Bronchial epithelial cell (primary cell): ENCODE results near the gene EFHD2. TPM values are rescaled to one million over a fixed set of nuclear protein-coding genes. Genes with fewer than 3 reads are reported as not detected.
"Not testable (repeated sequence)": the region's sequence is repeated elsewhere in the genome, so short reads cannot be mapped to it uniquely, and the experiment has no call there.

Experiments used
- DNase-seq: peaks from one replicate; pipeline ENCODE4 v3.0.0-alpha.2; 2010; ENCODE audit warnings: low read depth
- FAIRE-seq: peaks from 2 replicates; lab custom pipeline; 2011; peaks lifted over from hg19 to GRCh38; lab: Jason Lieb, UNC
- H3K27me3 ChIP-seq: 2 replicates; pipeline ENCODE4 v1.5.1; 2011; ENCODE audit warnings: low read length; ENCODE audit not compliant: control insufficient read depth, insufficient read depth
- H3K36me3 ChIP-seq: 2 replicates; pipeline ENCODE4 v1.5.1; 2011; ENCODE audit warnings: low read length; ENCODE audit not compliant: control insufficient read depth, insufficient read depth
- H3K4me3 ChIP-seq: 2 replicates; pipeline ENCODE4 v1.5.1; 2011; ENCODE audit warnings: mild to moderate bottlenecking, low read depth, low read length, control low read depth
- CTCF ChIP-seq: IDR thresholded peaks from 2 replicates; pipeline ENCODE4 v1.5.1; 2011; ENCODE audit warnings: mild to moderate bottlenecking, moderate library complexity, low read length, control low read depth, inconsistent platforms; ENCODE audit not compliant: insufficient read depth, severe bottlenecking
- total RNA-seq: library from RNA; depleted of rRNA; stranded (reverse); fragments of >200 nt; gene quantifications from 2 replicates; pipeline ENCODE4 v1.2.1, GENCODE V29; 2014

The EFHD2 gene
- total RNA-seq, 1 donor from 2014 or later: 42.6 TPM

- Histone ChIP-seq H3K4me3 (no peak overlapping the region), H3K36me3 (no peaks in the 10 kb centered on the region), H3K27me3 (no peaks in the 10 kb centered on the region)
- DNase-seq (no peak), FAIRE-seq (no peak)
- TF ChIP-seq CTCF: no peak
These were observed 58.5 kb downstream of the EFHD2 start for GRCh38 chr1:15468145-15468544.

GRCh38 chr1:15469361-15469760 is 59.7 kb downstream of the EFHD2 start:
- no peaks in the 10 kb centered on the region for H3K27me3 ChIP-seq
- FAIRE-seq (no peak), DNase-seq (no peak)
- no peak overlapping the region for H3K4me3 ChIP-seq
- no peak for TF ChIP-seq CTCF
- H3K36me3 ChIP-seq: no peaks in the 10 kb centered on the region

GRCh38 chr1:15469821-15470448 is 60.2 kb downstream of the EFHD2 start:
- not testable (repeated sequence) for H3K36me3 ChIP-seq, H3K4me3 ChIP-seq, H3K27me3 ChIP-seq, DNase-seq, FAIRE-seq

- not testable (repeated sequence) for H3K4me3 ChIP-seq, H3K36me3 ChIP-seq, H3K27me3 ChIP-seq, DNase-seq, FAIRE-seq
These were observed 61.4 kb downstream of the EFHD2 start for GRCh38 chr1:15471067-15471466.

GRCh38 chr1:15471723-15472122 is 62.0 kb downstream of the EFHD2 start:
- H3K27me3 ChIP-seq, H3K36me3 ChIP-seq, H3K4me3 ChIP-seq, DNase-seq, FAIRE-seq: not testable (repeated sequence)

GRCh38 chr1:15472587-15472986 is 62.9 kb downstream of the EFHD2 start:
- no peak for FAIRE-seq

GRCh38 chr1:15475752-15476314 is 66.1 kb downstream of the EFHD2 start, which contains the start of gene CELA2B:
Gene CELA2B (plus strand): TSS chr1:15476104. CDS start chr1:15476126, 22 bp downstream.
- no peak for DNase-seq
- FAIRE-seq: no peak
- Histone ChIP-seq H3K4me3 (no peak within 1 kb of the TSS), H3K27me3 (no peaks in the 10 kb centered on the region), H3K36me3 (no peaks in the 10 kb centered on the region)
- no peak for TF ChIP-seq CTCF

More at GRCh38 chr1:15472587-15472986, 62.9 kb downstream of the EFHD2 start:
- Histone ChIP-seq H3K36me3 (no peaks in the 10 kb centered on the region), H3K27me3 (no peaks in the 10 kb centered on the region), H3K4me3 (no peak overlapping the region)
- no peak for TF ChIP-seq CTCF
- no peak for DNase-seq
